Endothelial cell of umbilical vein (primary cell): ENCODE results near the gene SIGLEC15. TPM values are rescaled to one million over a fixed set of nuclear protein-coding genes. Genes with fewer than 3 reads are reported as not detected.

ENCODE experiments used
- BruUV-seq: library from RNA; stranded (reverse); fragments of 400-500 nt; replicated peaks from 2 replicates; lab custom pipeline; 2021; lab: Mats Ljungman, UMichigan
- CTCF ChIA-PET: fragments of 300-600, 350-600 bp; sonication (Branson Sonifier 250); formaldehyde crosslinking; loops from one replicate; lab custom pipeline; 2021; ENCODE audit warnings: antibody characterized with exemption, inconsistent platforms; lab: Charles Lee
- POLR2A ChIA-PET: fragments of 300-600, 350-600 bp; sonication (Branson Sonifier 250); formaldehyde crosslinking; loops from one replicate; lab custom pipeline; 2021; ENCODE audit warnings: antibody characterized with exemption, inconsistent platforms; lab: Charles Lee
- DNase-seq: peaks from one replicate; pipeline ENCODE4 v3.0.0-alpha.2; 2011; ENCODE audit warnings: low read depth, low spot score
- FAIRE-seq: peaks from 2 replicates; lab custom pipeline; 2011; peaks lifted over from hg19 to GRCh38; lab: Jason Lieb, UNC
- H2AFZ ChIP-seq: 2 replicates; pipeline ENCODE4 v1.6.0; 2012; ENCODE audit warnings: low read depth, low read length, control low read depth, inconsistent platforms
- H3K27ac ChIP-seq: 2 replicates; pipeline ENCODE4 v1.5.1; 2011; ENCODE audit warnings: low read depth, mild to moderate bottlenecking, control low read depth, low read length, moderate library complexity; ENCODE audit not compliant: insufficient read depth
- H3K27me3 ChIP-seq, 2 experiments: 2 replicates each; pipeline versions ENCODE4 v1.6.0 to v1.6.1; 2011; ENCODE audit warnings: low read length in 2 of 2, mixed read lengths in 1 of 2; ENCODE audit not compliant: control insufficient read depth in 2 of 2, insufficient read depth in 2 of 2
- H3K36me3 ChIP-seq, 2 experiments: 2 replicates in 1 of 2; 3 replicates in 1 of 2; pipeline ENCODE4 v1.5.1; 2011; ENCODE audit warnings: low read length in 2 of 2, mild to moderate bottlenecking in 1 of 2, moderate library complexity in 1 of 2; ENCODE audit not compliant: control insufficient read depth in 2 of 2, insufficient read depth in 2 of 2; ENCODE audit errors: extremely low read depth in 1 of 2
- H3K4me1 ChIP-seq: 3 replicates; pipeline ENCODE4 v1.5.1; 2011; ENCODE audit warnings: mild to moderate bottlenecking, low read length; ENCODE audit not compliant: control insufficient read depth, insufficient read depth; ENCODE audit errors: extremely low read depth
- H3K4me2 ChIP-seq: 2 replicates; pipeline ENCODE4 v1.6.1; 2011; ENCODE audit warnings: low read length, control low read depth, mixed read lengths; ENCODE audit not compliant: insufficient read depth
- H3K4me3 ChIP-seq, 3 experiments: fragments of 200-600 bp in 1 of 3; sonication (generic), shearing (Covaris generic) in 1 of 3; replicated peaks in 1 of 3; 2 replicates each; pipeline ENCODE4 v1.5.1; 2011 to 2016; ENCODE audit warnings: control low read depth in 3 of 3, low read length in 3 of 3, mild to moderate bottlenecking in 2 of 3, inconsistent platforms in 1 of 3, low read depth in 1 of 3, moderate library complexity in 1 of 3; ENCODE audit not compliant: insufficient read depth in 1 of 3
- H3K79me2 ChIP-seq: 2 replicates; pipeline ENCODE4 v1.6.0; 2012; ENCODE audit warnings: low read length, inconsistent platforms; ENCODE audit not compliant: control insufficient read depth, insufficient read depth
- H3K9ac ChIP-seq: replicated peaks from 2 replicates; pipeline ENCODE3; 2011; ENCODE audit warnings: low read length, control low read depth; ENCODE audit not compliant: insufficient read depth; ENCODE audit errors: extremely low read depth
- H3K9me1 ChIP-seq: replicated peaks from 3 replicates; pipeline ENCODE4 v1.6.0; 2011; ENCODE audit warnings: mild to moderate bottlenecking, low read length; ENCODE audit not compliant: control insufficient read depth, insufficient read depth; ENCODE audit errors: extremely low read depth
- H3K9me3 ChIP-seq: replicated peaks from 2 replicates; pipeline ENCODE4 v1.5.1; 2012; ENCODE audit warnings: low read length, inconsistent platforms; ENCODE audit not compliant: control insufficient read depth, insufficient read depth
- H4K20me1 ChIP-seq: replicated peaks from 2 replicates; pipeline ENCODE3; 2011; ENCODE audit warnings: mild to moderate bottlenecking, low read length; ENCODE audit not compliant: control insufficient read depth, insufficient read depth; ENCODE audit errors: extremely low read depth
- EZH2 ChIP-seq: IDR thresholded peaks from 2 replicates; pipeline ENCODE4 v1.6.1; 2012; ENCODE audit warnings: borderline replicate concordance, low read depth, mild to moderate bottlenecking, moderate library complexity, low read length, inconsistent platforms; ENCODE audit not compliant: severe bottlenecking
- FOS ChIP-seq: IDR thresholded peaks from 2 replicates; pipeline ENCODE4 v1.6.1; 2011; ENCODE audit warnings: mild to moderate bottlenecking, low read length, moderate library complexity, borderline replicate concordance; ENCODE audit not compliant: insufficient read depth
- GATA2 ChIP-seq: IDR thresholded peaks from 2 replicates; pipeline ENCODE4 v1.7.0; 2011; ENCODE audit warnings: low read depth, mild to moderate bottlenecking, moderate library complexity, mixed read lengths, low read length; ENCODE audit not compliant: insufficient read length, insufficient read depth
- JUN ChIP-seq: IDR thresholded peaks from 2 replicates; pipeline ENCODE4 v1.6.1; 2011; ENCODE audit warnings: borderline replicate concordance, low read depth; ENCODE audit not compliant: insufficient read length, insufficient read depth
- MYC ChIP-seq: IDR thresholded peaks from one replicate; pipeline ENCODE4 v1.6.1; 2011; ENCODE audit warnings: mild to moderate bottlenecking, low read depth, low read length
- POLR2A ChIP-seq: IDR thresholded peaks from 2 replicates; pipeline ENCODE4 v1.6.1; 2012; ENCODE audit warnings: low read depth, mild to moderate bottlenecking, control low read depth, low read length
- POLR2AphosphoS5 ChIP-seq: IDR thresholded peaks from 2 replicates; pipeline ENCODE4 v1.6.1; 2012; ENCODE audit warnings: low read depth, mild to moderate bottlenecking, control low read depth, low read length, moderate library complexity; ENCODE audit not compliant: insufficient read depth
- dilution Hi-C: fragments of 300-500 bp; cut with MboI; formaldehyde crosslinking; loops from one replicate; pipeline ENCODE4 v1.15.0; 2019; ENCODE audit warnings: low sequenced_read_pairs; ENCODE audit not compliant: extremely low pct_ligation_motif_present
- intact Hi-C: fragments of 100-400 bp; cut with micrococcal nuclease; formaldehyde crosslinking; loops from one replicate; pipeline ENCODE4 v1.10.0; 2022
- polyA plus RNA-seq, 4 experiments: library from polyadenylated mRNA; depleted of rRNA in 3 of 4; stranded (reverse) in 3 of 4; unstranded in 1 of 4; fragments of >200 nt; gene quantifications; 2 replicates each; pipeline versions ENCODE4 v1.2.1 to v1.2.3, GENCODE V29; 2011 to 2012; ENCODE audit warnings: missing spikeins in 1 of 4
- total RNA-seq: library from RNA; stranded (reverse); gene quantifications from 2 replicates; pipeline ENCODE4 v1.2.3, GENCODE V29; 2021
- TF ChIP-seq, protein P1 (sequence below), 2 donors: IDR thresholded peaks; 1 replicate in 1 of 2; 2 replicates in 1 of 2; pipeline ENCODE4 v1.5.1; 2011; ENCODE audit warnings: low read length in 2 of 2, mild to moderate bottlenecking in 2 of 2, moderate library complexity in 2 of 2, control low read depth in 1 of 2, inconsistent platforms in 1 of 2, low read depth in 1 of 2; ENCODE audit not compliant: insufficient read depth in 1 of 2; ENCODE audit errors: extremely low read depth in 1 of 2
- TF ChIP-seq, protein P2 (sequence below): IDR thresholded peaks from 2 replicates; pipeline ENCODE4 v1.6.1; 2011; ENCODE audit not compliant: insufficient read depth, insufficient read length

The SIGLEC15 gene
- total and polyA plus RNA-seq, 2 donors (not counting 3 experiments of a cell fraction or from before 2014, with no cell fraction given): not detected

DNA sequence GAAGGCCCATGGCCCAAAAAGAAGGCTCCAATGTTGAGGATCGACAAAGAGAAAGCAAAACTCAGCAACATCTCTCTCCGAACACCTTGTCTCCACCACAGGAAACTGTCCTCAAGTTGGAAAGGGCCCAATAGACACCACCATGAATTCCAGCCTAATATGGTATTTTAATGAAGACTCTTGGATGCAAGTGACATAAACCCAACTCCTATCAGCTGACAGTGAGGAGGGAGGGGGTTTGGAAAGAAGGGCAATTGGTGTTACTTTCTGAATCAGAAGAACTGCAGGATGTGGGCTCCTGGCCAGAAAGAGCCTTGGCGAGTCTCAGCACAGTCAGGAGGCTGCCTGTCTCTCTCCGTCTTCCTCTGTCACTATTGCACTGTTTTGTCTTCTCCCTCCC, 40.3 kb upstream of the SIGLEC15 start:
- peaks cover 11 to 15% of the 10 kb centered on the region in 2 experiments for H3K27me3 ChIP-seq
- H3K79me2 ChIP-seq: no peaks in the 10 kb centered on the region
- no peak overlapping the region for H2AFZ ChIP-seq
- no peaks in the 10 kb centered on the region for H4K20me1 ChIP-seq
- H3K9ac ChIP-seq: no peak overlapping the region
- TF ChIP-seq POLR2AphosphoS5: no peak
- TF ChIP-seq, protein P1, sequence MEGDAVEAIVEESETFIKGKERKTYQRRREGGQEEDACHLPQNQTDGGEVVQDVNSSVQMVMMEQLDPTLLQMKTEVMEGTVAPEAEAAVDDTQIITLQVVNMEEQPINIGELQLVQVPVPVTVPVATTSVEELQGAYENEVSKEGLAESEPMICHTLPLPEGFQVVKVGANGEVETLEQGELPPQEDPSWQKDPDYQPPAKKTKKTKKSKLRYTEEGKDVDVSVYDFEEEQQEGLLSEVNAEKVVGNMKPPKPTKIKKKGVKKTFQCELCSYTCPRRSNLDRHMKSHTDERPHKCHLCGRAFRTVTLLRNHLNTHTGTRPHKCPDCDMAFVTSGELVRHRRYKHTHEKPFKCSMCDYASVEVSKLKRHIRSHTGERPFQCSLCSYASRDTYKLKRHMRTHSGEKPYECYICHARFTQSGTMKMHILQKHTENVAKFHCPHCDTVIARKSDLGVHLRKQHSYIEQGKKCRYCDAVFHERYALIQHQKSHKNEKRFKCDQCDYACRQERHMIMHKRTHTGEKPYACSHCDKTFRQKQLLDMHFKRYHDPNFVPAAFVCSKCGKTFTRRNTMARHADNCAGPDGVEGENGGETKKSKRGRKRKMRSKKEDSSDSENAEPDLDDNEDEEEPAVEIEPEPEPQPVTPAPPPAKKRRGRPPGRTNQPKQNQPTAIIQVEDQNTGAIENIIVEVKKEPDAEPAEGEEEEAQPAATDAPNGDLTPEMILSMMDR (IDR thresholded peaks at IDR 0.05; ENCODE audit: extremely low read depth in 1 of 2, insufficient read depth in 1 of 2, low read depth in 1 of 2, low read length in 2 of 2): no peak
- TF ChIP-seq FOS: no peak
- TF ChIP-seq GATA2: no peak
- no peak for TF ChIP-seq POLR2A
- no peak for TF ChIP-seq JUN
- TF ChIP-seq, protein P2, sequence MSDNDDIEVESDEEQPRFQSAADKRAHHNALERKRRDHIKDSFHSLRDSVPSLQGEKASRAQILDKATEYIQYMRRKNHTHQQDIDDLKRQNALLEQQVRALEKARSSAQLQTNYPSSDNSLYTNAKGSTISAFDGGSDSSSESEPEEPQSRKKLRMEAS: no peak
- no peak for TF ChIP-seq EZH2
- TF ChIP-seq MYC: no peak
- no peaks in the 10 kb centered on the region for H3K9me1 ChIP-seq
- DNase-seq (no peak), FAIRE-seq (no peak)
- no TSS peak for BruUV-seq
- intact Hi-C loops (no loop called here), dilution Hi-C loops (no loop called here)
- H3K4me3 ChIP-seq: no peak overlapping the region
- H3K4me1 ChIP-seq: no peaks in the 10 kb centered on the region
- ChIA-PET CTCF (interaction anchor here (1.8 kb wide), 1 partner anchor 10 kb away, joined by 3 read pairs; no protein-coding TSS in a partner anchor), POLR2A (no interaction called here)
- no peaks in the 10 kb centered on the region for H3K9me3 ChIP-seq
- no peak overlapping the region for H3K27ac ChIP-seq
- no peak overlapping the region for H3K4me2 ChIP-seq
- H3K36me3 ChIP-seq: no peaks in the 10 kb centered on the region
